Osteoblast (primary cell): Measurements from ENCODE around the gene PXK. TPM values are rescaled to one million over a fixed set of nuclear protein-coding genes. Genes with fewer than 3 reads are reported as not detected.

Experiments
- DNase-seq: peaks from one replicate; pipeline ENCODE4 v3.0.0; 2011; ENCODE audit warnings: low spot score, mixed read lengths; ENCODE audit not compliant: insufficient read length; ENCODE audit errors: missing footprints
- H2AFZ ChIP-seq: 2 replicates; pipeline ENCODE4 v1.6.0; 2011; ENCODE audit warnings: mild to moderate bottlenecking, low read length
- H3K27ac ChIP-seq: 2 replicates; pipeline ENCODE4 v1.5.1; 2011; ENCODE audit warnings: mild to moderate bottlenecking, low read depth, low read length, moderate library complexity
- H3K27me3 ChIP-seq: 2 replicates; pipeline ENCODE4 v1.6.0; 2012; ENCODE audit warnings: mild to moderate bottlenecking, control low read depth, inconsistent platforms, low read length, moderate library complexity; ENCODE audit not compliant: insufficient read depth
- H3K36me3 ChIP-seq: 2 replicates; pipeline ENCODE4 v1.5.1; 2011; ENCODE audit warnings: mild to moderate bottlenecking, low read length, control low read depth, moderate library complexity; ENCODE audit not compliant: insufficient read depth
- H3K4me1 ChIP-seq: 2 replicates; pipeline ENCODE4 v1.5.1; 2011; ENCODE audit warnings: mild to moderate bottlenecking, low read length, control low read depth, moderate library complexity; ENCODE audit not compliant: insufficient read depth
- H3K4me2 ChIP-seq: 2 replicates; pipeline ENCODE4 v1.6.0; 2011; ENCODE audit warnings: mild to moderate bottlenecking, low read length; ENCODE audit not compliant: insufficient read depth
- H3K4me3 ChIP-seq: fragments of 200-600 bp; sonication (generic); 3 replicates; pipeline ENCODE4 v1.5.1; 2012; ENCODE audit warnings: mild to moderate bottlenecking, low read length, inconsistent platforms; ENCODE audit not compliant: insufficient read depth
- H3K79me2 ChIP-seq: 2 replicates; pipeline ENCODE4 v1.6.0; 2012; ENCODE audit warnings: mild to moderate bottlenecking, low read length, control low read depth, inconsistent platforms; ENCODE audit not compliant: insufficient read depth
- H3K9me3 ChIP-seq: 2 replicates; pipeline ENCODE4 v1.5.1; 2011; ENCODE audit warnings: low read depth, low read length, control low read depth
- H4K20me1 ChIP-seq: 2 replicates; pipeline ENCODE4 v1.6.0; 2012; ENCODE audit warnings: mild to moderate bottlenecking, low read length, control low read depth; ENCODE audit not compliant: insufficient read depth
- small RNA-seq: library from RNA; depleted of rRNA; stranded (forward); fragments of <200 nt; gene quantifications from one replicate; pipeline ENCODE3, GENCODE V24; 2012
- total RNA-seq: library from RNA; depleted of rRNA; stranded (reverse); fragments of >200 nt; gene quantifications from 2 replicates; pipeline ENCODE4 v1.2.3, GENCODE V29; 2012
- TF ChIP-seq, protein P1 (sequence below): IDR thresholded peaks from 2 replicates; pipeline ENCODE4 v1.5.1; 2011; ENCODE audit warnings: mild to moderate bottlenecking, low read depth, low read length, moderate library complexity; ENCODE audit errors: extremely low read depth

The PXK gene
- total RNA-seq, 1 donor = 77.4 TPM

DNA sequence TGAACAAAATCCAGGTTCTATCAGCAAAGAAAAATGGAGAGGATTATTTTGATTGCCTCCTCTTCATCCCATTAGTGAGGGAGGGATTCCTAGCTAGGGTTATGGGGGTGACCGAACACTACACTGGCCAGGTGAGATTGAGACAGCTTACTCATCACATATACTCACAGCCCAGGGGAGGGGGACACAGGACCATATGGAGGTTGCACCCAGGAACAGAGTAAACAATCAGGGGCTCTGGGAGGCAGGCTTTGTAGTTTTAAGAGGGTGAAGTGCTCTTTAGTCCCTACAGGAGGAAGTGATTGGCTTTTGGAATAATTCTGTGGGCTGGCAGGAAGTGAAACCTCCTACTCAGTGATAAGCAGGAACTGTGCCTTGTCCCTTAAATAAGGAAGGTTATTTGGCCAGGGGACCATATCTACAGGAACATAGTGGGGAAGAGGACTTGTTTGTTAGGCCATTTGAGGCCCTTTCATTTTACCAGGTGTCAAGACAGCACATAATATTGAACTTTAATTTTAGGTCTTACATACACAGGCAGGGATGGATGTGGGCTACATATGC, 141.7 kb downstream of the PXK start:
- peak overlapping the region; percentile 54 for H2AFZ ChIP-seq
- H4K20me1 ChIP-seq = no peaks in the 10 kb centered on the region
- no peak overlapping the region for H3K4me3 ChIP-seq
- DNase-seq = no peak
- no peak overlapping the region for H3K27ac ChIP-seq
- H3K79me2 ChIP-seq = no peaks in the 10 kb centered on the region
- H3K4me2 ChIP-seq = no peak overlapping the region
- no peaks in the 10 kb centered on the region for H3K27me3 ChIP-seq
- H3K4me1 ChIP-seq = peaks cover 19% of the 10 kb centered on the region
- no peaks in the 10 kb centered on the region for H3K36me3 ChIP-seq
- H3K9me3 ChIP-seq = no peaks in the 10 kb centered on the region
- TF ChIP-seq, protein P1, sequence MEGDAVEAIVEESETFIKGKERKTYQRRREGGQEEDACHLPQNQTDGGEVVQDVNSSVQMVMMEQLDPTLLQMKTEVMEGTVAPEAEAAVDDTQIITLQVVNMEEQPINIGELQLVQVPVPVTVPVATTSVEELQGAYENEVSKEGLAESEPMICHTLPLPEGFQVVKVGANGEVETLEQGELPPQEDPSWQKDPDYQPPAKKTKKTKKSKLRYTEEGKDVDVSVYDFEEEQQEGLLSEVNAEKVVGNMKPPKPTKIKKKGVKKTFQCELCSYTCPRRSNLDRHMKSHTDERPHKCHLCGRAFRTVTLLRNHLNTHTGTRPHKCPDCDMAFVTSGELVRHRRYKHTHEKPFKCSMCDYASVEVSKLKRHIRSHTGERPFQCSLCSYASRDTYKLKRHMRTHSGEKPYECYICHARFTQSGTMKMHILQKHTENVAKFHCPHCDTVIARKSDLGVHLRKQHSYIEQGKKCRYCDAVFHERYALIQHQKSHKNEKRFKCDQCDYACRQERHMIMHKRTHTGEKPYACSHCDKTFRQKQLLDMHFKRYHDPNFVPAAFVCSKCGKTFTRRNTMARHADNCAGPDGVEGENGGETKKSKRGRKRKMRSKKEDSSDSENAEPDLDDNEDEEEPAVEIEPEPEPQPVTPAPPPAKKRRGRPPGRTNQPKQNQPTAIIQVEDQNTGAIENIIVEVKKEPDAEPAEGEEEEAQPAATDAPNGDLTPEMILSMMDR = no peak

DNA sequence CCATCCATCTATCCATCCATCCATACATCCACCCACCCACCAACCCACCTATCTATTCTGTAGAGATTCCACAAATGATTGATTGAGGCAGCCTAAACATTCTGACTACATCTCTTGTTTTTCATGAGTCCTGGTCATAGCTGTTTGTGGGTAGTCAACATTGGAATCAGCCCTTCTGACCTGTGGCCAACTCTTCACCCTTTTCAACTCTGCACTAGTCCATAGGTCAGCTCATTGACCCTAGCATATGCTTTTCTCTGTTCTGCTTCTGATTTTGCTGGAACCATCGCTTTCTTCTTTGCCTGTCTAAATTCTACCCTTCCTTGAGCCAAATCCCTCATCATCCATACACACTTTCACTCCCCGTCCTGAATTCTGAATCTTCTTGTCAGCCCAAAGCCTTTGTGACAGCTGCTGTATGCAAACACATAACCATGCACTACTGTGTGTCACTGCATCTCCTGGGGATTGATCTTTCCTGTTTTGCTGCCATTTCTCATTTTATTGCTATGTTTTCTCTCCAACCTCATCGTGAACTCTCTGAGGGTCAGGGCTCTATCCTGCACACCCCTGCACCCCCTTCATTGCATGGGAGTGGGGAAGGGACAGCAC, 142.4 kb downstream of the PXK start:
- peaks cover 19% of the 10 kb centered on the region for H3K4me1 ChIP-seq
- no peak overlapping the region for H3K4me3 ChIP-seq
- no peak overlapping the region for H3K27ac ChIP-seq
- no peaks in the 10 kb centered on the region for H3K9me3 ChIP-seq
- no peaks in the 10 kb centered on the region for H4K20me1 ChIP-seq
- DNase-seq = no peak
- no peaks in the 10 kb centered on the region for H3K27me3 ChIP-seq
- no peak overlapping the region for H2AFZ ChIP-seq
- TF ChIP-seq, protein P1 = no peak
- H3K79me2 ChIP-seq = no peaks in the 10 kb centered on the region
- H3K4me2 ChIP-seq = no peak overlapping the region
- no peaks in the 10 kb centered on the region for H3K36me3 ChIP-seq

Small RNA genes within 50 kb of the gene (small RNA-seq; reads per million reads assigned to genes)
- gene AC098479.1 = not detected

Other genes with a start within 250 kb of the PXK start
- not detected in 2 replicates for gene DNASE1L3, start 121.9 kb upstream of the PXK start, total RNA-seq
- 5.1 and 5.9 TPM in 2 replicates for gene ABHD6, start 95.1 kb upstream of the PXK start, total RNA-seq
- 13.0 and 13.4 TPM in 2 replicates for gene RPP14, start 26.6 kb upstream of the PXK start, total RNA-seq
- 6.2 TPM in 2 replicates for gene HTD2, start 26.4 kb upstream of the PXK start, total RNA-seq
- 68.4 and 78.2 TPM in 2 replicates for gene PDHB, start 100.9 kb downstream of the PXK start, total RNA-seq
- 8.0 and 10.6 TPM in 2 replicates for gene KCTD6, start 159.2 kb downstream of the PXK start, total RNA-seq
- 28.6 and 29.8 TPM in 2 replicates for gene ACOX2, start 204.3 kb downstream of the PXK start, total RNA-seq
- not detected in 2 replicates for gene FAM107A, start 244.5 kb downstream of the PXK start, total RNA-seq